Neural cell (in vitro differentiated cells): ENCODE measurements around the gene ITPKB. TPM values are rescaled to one million over a fixed set of nuclear protein-coding genes. Genes with fewer than 3 reads are reported as not detected.

Experiments
- H2AFZ ChIP-seq: fragments of 200-600, 300-800 bp; sonication (generic), shearing (Covaris generic); 2 replicates; pipeline ENCODE4 v1.6.0; 2014; ENCODE audit warnings: low read depth, mild to moderate bottlenecking, antibody characterized with exemption, low read length, moderate library complexity
- H3F3A ChIP-seq: fragments of 200-600 bp; shearing (Covaris generic); 2 replicates; pipeline ENCODE4 v1.6.1; 2016; ENCODE audit warnings: mild to moderate bottlenecking, moderate library complexity, mixed read lengths, antibody characterized with exemption, low read length; ENCODE audit not compliant: insufficient read depth, poor library complexity, severe bottlenecking
- H3K27ac ChIP-seq: fragments of 200-600, 300-800 bp; sonication (generic), shearing (Covaris generic); 2 replicates; pipeline ENCODE4 v1.5.1; 2014; ENCODE audit warnings: mild to moderate bottlenecking, low read length, moderate library complexity
- H3K27me3 ChIP-seq: fragments of 300-800, 200-600 bp; sonication (generic), shearing (Covaris generic); 2 replicates; pipeline ENCODE4 v1.6.0; 2014; ENCODE audit warnings: mild to moderate bottlenecking, low read depth, low read length, moderate library complexity; ENCODE audit not compliant: insufficient read depth
- H3K36me3 ChIP-seq: fragments of 300-800, 200-600 bp; sonication (generic), shearing (Covaris generic); 2 replicates; pipeline ENCODE4 v1.5.1; 2014; ENCODE audit warnings: mild to moderate bottlenecking, antibody characterized with exemption, low read length, moderate library complexity; ENCODE audit not compliant: insufficient read depth
- H3K4me2 ChIP-seq: fragments of 300-800, 200-600 bp; sonication (generic), shearing (Covaris generic); 2 replicates; pipeline ENCODE4 v1.6.0; 2014; ENCODE audit warnings: mild to moderate bottlenecking, low read length
- H3K4me3 ChIP-seq: fragments of 300-800, 200-600 bp; sonication (generic), shearing (Covaris generic); 2 replicates; pipeline ENCODE4 v1.5.1; 2014; ENCODE audit warnings: mild to moderate bottlenecking, low read length, moderate library complexity
- H3K79me2 ChIP-seq: fragments of 200-600 bp; shearing (Covaris generic); replicated peaks from 2 replicates; pipeline ENCODE4 v1.6.0; 2014; ENCODE audit warnings: mild to moderate bottlenecking, low read length, moderate library complexity; ENCODE audit not compliant: insufficient read depth
- H3K9ac ChIP-seq: fragments of 300-800, 200-600 bp; sonication (generic), shearing (Covaris generic); 2 replicates; pipeline ENCODE4 v1.6.1; 2016; ENCODE audit warnings: mild to moderate bottlenecking, low read length, mixed read lengths
- H3K9me2 ChIP-seq: fragments of 200-600 bp; shearing (Covaris generic); 2 replicates; pipeline ENCODE4 v1.6.1; 2016; ENCODE audit warnings: mild to moderate bottlenecking, low read length, mixed read lengths; ENCODE audit not compliant: insufficient read depth
- H3K9me3 ChIP-seq: fragments of 200-600, 300-800 bp; sonication (generic), shearing (Covaris generic); 2 replicates; pipeline ENCODE4 v1.6.1; 2016; ENCODE audit warnings: mild to moderate bottlenecking, mixed run types, low read length, moderate library complexity, mixed read lengths
- H4K20me1 ChIP-seq: fragments of 200-600 bp; shearing (Covaris generic); 2 replicates; pipeline ENCODE4 v1.6.1; 2016; ENCODE audit warnings: mild to moderate bottlenecking, mixed run types; ENCODE audit not compliant: insufficient read depth
- EP300 ChIP-seq: fragments of 450-650 bp; conservative IDR thresholded peaks from 2 replicates; pipeline ENCODE4 v1.6.1; 2014; ENCODE audit warnings: antibody characterized with exemption, mild to moderate bottlenecking, moderate library complexity; ENCODE audit not compliant: poor library complexity, severe bottlenecking
- EZH2 ChIP-seq: fragments of 200-600, 300-800 bp; shearing (Covaris generic), sonication (generic); IDR thresholded peaks from 2 replicates; pipeline ENCODE4 v1.6.1; 2014; ENCODE audit warnings: antibody characterized with exemption, low read length, borderline replicate concordance, mild to moderate bottlenecking; ENCODE audit not compliant: insufficient read depth, poor library complexity, severe bottlenecking
- MXI1 ChIP-seq: fragments of 450-650 bp; conservative IDR thresholded peaks from 2 replicates; pipeline ENCODE4 v1.6.1; 2014; ENCODE audit warnings: antibody characterized with exemption, mild to moderate bottlenecking; ENCODE audit not compliant: poor library complexity, severe bottlenecking
- POLR2AphosphoS5 ChIP-seq: IDR thresholded peaks from 2 replicates; pipeline ENCODE4 v1.6.1; 2012
- RAD21 ChIP-seq: fragments of 450-650 bp; conservative IDR thresholded peaks from 2 replicates; pipeline ENCODE4 v1.6.1; 2014; ENCODE audit warnings: antibody characterized with exemption, mild to moderate bottlenecking, moderate library complexity
- SMC3 ChIP-seq: fragments of 450-650 bp; conservative IDR thresholded peaks from 2 replicates; pipeline ENCODE4 v1.6.1; 2014; ENCODE audit warnings: antibody characterized with exemption, mild to moderate bottlenecking, moderate library complexity; ENCODE audit not compliant: poor library complexity
- TAF1 ChIP-seq: IDR thresholded peaks from 2 replicates; pipeline ENCODE4 v1.6.1; 2012; ENCODE audit warnings: low read depth
- polyA plus RNA-seq: library from polyadenylated mRNA; depleted of rRNA; stranded (reverse); fragments of >200 nt; gene quantifications from 2 replicates; pipeline ENCODE4 v1.2.3, GENCODE V29; 2014
- TF ChIP-seq, protein P1 (sequence below): IDR thresholded peaks from 2 replicates; pipeline ENCODE4 v1.6.1; 2012; ENCODE audit warnings: borderline replicate concordance
- TF ChIP-seq, protein P2 (sequence below): fragments of 450-650 bp; IDR thresholded peaks from 2 replicates; pipeline ENCODE4 v1.5.1; 2014; ENCODE audit warnings: antibody characterized with exemption, mild to moderate bottlenecking, moderate library complexity; ENCODE audit not compliant: poor library complexity, severe bottlenecking

ITPKB gene
- polyA plus RNA-seq, 1 donor from 2014 or later: 0.19 TPM

DNA sequence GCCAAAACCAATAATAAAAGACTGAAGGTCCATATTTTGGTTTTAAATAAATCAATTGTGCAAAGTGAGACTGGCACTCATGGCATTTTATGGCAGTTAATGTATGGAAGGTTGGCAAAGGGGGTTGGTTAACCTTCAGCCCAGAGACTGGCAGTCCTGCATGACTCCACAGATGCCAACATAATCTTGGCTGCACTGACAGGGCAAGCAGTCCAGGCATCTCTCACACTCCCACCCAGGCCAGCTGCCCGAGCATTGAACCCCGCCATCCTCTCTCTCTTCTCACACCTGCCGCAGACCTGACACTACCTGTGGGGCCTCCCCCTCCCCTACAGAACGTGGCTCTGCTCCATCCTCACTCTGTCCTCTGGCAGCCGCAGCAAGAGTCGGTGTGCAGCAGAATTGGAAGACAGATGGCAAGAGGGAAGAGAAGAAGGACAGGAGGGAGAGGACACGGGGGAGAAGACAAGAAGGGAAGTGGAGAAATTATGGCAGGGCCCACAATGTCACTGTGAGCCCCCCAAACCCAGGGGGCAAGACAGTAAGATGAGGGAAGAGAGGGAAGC is 43.7 kb downstream of the ITPKB start:
- no peak overlapping the region for H3K4me2 ChIP-seq
- TF ChIP-seq, protein P1, sequence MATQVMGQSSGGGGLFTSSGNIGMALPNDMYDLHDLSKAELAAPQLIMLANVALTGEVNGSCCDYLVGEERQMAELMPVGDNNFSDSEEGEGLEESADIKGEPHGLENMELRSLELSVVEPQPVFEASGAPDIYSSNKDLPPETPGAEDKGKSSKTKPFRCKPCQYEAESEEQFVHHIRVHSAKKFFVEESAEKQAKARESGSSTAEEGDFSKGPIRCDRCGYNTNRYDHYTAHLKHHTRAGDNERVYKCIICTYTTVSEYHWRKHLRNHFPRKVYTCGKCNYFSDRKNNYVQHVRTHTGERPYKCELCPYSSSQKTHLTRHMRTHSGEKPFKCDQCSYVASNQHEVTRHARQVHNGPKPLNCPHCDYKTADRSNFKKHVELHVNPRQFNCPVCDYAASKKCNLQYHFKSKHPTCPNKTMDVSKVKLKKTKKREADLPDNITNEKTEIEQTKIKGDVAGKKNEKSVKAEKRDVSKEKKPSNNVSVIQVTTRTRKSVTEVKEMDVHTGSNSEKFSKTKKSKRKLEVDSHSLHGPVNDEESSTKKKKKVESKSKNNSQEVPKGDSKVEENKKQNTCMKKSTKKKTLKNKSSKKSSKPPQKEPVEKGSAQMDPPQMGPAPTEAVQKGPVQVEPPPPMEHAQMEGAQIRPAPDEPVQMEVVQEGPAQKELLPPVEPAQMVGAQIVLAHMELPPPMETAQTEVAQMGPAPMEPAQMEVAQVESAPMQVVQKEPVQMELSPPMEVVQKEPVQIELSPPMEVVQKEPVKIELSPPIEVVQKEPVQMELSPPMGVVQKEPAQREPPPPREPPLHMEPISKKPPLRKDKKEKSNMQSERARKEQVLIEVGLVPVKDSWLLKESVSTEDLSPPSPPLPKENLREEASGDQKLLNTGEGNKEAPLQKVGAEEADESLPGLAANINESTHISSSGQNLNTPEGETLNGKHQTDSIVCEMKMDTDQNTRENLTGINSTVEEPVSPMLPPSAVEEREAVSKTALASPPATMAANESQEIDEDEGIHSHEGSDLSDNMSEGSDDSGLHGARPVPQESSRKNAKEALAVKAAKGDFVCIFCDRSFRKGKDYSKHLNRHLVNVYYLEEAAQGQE: no peak
- TF ChIP-seq TAF1 (no peak), POLR2AphosphoS5 (no peak), MXI1 (no peak), EZH2 (no peak)
- no peak overlapping the region for H2AFZ ChIP-seq
- H3K79me2 ChIP-seq: no peaks in the 10 kb centered on the region
- H3F3A ChIP-seq: no peaks in the 10 kb centered on the region
- no peak overlapping the region for H3K9ac ChIP-seq
- no peaks in the 10 kb centered on the region for H4K20me1 ChIP-seq
- no peaks in the 10 kb centered on the region for H3K36me3 ChIP-seq
- no peaks in the 10 kb centered on the region for H3K27me3 ChIP-seq
- no peaks in the 10 kb centered on the region for H3K9me3 ChIP-seq
- no peak overlapping the region for H3K4me3 ChIP-seq
- no peaks in the 10 kb centered on the region for H3K9me2 ChIP-seq
- H3K27ac ChIP-seq: no peak overlapping the region

DNA sequence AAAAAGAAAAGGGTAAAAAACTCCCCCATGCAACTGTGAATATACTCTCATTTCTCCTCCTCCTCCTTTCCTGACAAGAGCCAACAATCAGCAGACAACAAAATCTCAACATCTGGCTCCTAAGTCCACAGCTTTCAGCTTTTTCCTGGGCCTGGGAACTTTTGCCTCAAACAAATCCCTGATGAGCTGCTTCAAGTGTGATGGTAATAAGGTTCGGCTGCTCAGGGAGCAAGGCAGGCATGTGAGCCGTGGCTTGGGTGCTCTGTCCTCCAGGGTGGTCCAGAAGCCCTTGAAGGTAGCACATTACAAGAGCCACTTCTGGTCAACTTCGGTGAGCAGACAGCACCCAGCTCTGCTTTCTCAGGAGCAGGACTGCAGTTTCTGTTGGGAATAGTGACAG is 46.3 kb downstream of the ITPKB start:
- TF ChIP-seq MXI1: no peak
- TF ChIP-seq EP300: no peak
- no peak for TF ChIP-seq EZH2
- TF ChIP-seq TAF1: no peak
- TF ChIP-seq, protein P1: no peak
- no peak for TF ChIP-seq POLR2AphosphoS5
- TF ChIP-seq, protein P2, sequence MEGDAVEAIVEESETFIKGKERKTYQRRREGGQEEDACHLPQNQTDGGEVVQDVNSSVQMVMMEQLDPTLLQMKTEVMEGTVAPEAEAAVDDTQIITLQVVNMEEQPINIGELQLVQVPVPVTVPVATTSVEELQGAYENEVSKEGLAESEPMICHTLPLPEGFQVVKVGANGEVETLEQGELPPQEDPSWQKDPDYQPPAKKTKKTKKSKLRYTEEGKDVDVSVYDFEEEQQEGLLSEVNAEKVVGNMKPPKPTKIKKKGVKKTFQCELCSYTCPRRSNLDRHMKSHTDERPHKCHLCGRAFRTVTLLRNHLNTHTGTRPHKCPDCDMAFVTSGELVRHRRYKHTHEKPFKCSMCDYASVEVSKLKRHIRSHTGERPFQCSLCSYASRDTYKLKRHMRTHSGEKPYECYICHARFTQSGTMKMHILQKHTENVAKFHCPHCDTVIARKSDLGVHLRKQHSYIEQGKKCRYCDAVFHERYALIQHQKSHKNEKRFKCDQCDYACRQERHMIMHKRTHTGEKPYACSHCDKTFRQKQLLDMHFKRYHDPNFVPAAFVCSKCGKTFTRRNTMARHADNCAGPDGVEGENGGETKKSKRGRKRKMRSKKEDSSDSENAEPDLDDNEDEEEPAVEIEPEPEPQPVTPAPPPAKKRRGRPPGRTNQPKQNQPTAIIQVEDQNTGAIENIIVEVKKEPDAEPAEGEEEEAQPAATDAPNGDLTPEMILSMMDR: no peak
- no peak for TF ChIP-seq RAD21
- no peak for TF ChIP-seq SMC3
- no peak overlapping the region for H3K9ac ChIP-seq

More for the DNA sequence above, 46.3 kb downstream of the ITPKB start:
- H3K4me2 ChIP-seq: no peak overlapping the region
- H3K9me2 ChIP-seq: no peaks in the 10 kb centered on the region
- no peak overlapping the region for H3K27ac ChIP-seq
- no peak overlapping the region for H2AFZ ChIP-seq
- H3K9me3 ChIP-seq: no peaks in the 10 kb centered on the region
- no peak overlapping the region for H3K4me3 ChIP-seq
- H3K27me3 ChIP-seq: no peaks in the 10 kb centered on the region
- H4K20me1 ChIP-seq: no peaks in the 10 kb centered on the region
- H3K79me2 ChIP-seq: no peaks in the 10 kb centered on the region
- no peaks in the 10 kb centered on the region for H3F3A ChIP-seq
- no peaks in the 10 kb centered on the region for H3K36me3 ChIP-seq
